Esophagus squamous epithelium (tissue), 5 donors: ENCODE data around the gene ZNF548. TPM values are rescaled to one million over a fixed set of nuclear protein-coding genes. Genes with fewer than 3 reads are reported as not detected.

ENCODE experiments used
- DNase-seq: peaks from one replicate; lab custom pipeline; 2025; lab: John Stamatoyannopoulos, UW
- H3K27ac ChIP-seq, 4 donors: fragments of 200-600 bp; sonication (generic); one replicate each; pipeline ENCODE4 v1.5.1; 2016 to 2019; ENCODE audit warnings: mild to moderate bottlenecking in 1 of 4
- H3K27me3 ChIP-seq, 4 donors: fragments of 200-600 bp; sonication (generic); 1 replicate in 3 of 4; 2 replicates in 1 of 4; pipeline versions ENCODE4 v1.5.1 to v1.6.0; 2017 to 2021; ENCODE audit warnings: antibody characterized with exemption in 1 of 4
- H3K36me3 ChIP-seq, 3 donors: fragments of 200-600 bp; sonication (generic); one replicate each; pipeline ENCODE4 v1.5.1; 2016 to 2019
- H3K4me1 ChIP-seq, 3 donors: fragments of 200-600 bp; sonication (generic); one replicate each; pipeline ENCODE4 v1.5.1; 2017 to 2019
- H3K4me3 ChIP-seq, 4 donors: fragments of 200-600 bp; sonication (generic); 1 replicate in 3 of 4; 2 replicates in 1 of 4; pipeline ENCODE4 v1.5.1; 2016 to 2019; ENCODE audit warnings: mild to moderate bottlenecking in 2 of 4, moderate library complexity in 1 of 4
- H3K9me3 ChIP-seq, 3 donors: fragments of 200-600 bp; sonication (generic); one replicate each; pipeline ENCODE4 v1.5.1; 2016 to 2019
- CTCF ChIP-seq, 6 experiments: fragments of 450-650 bp in 4 of 6; fragments of 200-600 bp in 2 of 6; sonication (generic) in 2 of 6; IDR thresholded peaks; one replicate each; pipeline ENCODE4 v1.5.1; 2016 to 2019; ENCODE audit warnings: antibody characterized with exemption in 6 of 6, mild to moderate bottlenecking in 4 of 6, moderate library complexity in 4 of 6
- POLR2A ChIP-seq, 4 donors: fragments of 450-650 bp; IDR thresholded peaks; one replicate each; pipeline ENCODE4 v1.6.1; 2017; ENCODE audit warnings: antibody characterized with exemption in 4 of 4, mild to moderate bottlenecking in 4 of 4, moderate library complexity in 3 of 4
- WGBS, 2 donors: methylation state at CpG; one replicate each; pipeline ENCODE4 v1.1.5; 2018; 5-methylcytosine and 5-hydroxymethylcytosine counted together
- intact Hi-C: fragments of 100-400 bp; cut with DNase I; formaldehyde crosslinking; loops from one replicate; pipeline ENCODE4 v1.15.0; 2022
- total RNA-seq, 4 donors: library from RNA; depleted of rRNA; stranded (reverse); fragments of >200 nt; gene quantifications; one replicate each; pipeline ENCODE4 v1.1.0, GENCODE V29; 2016
- donor health status: DM: yes; HTN: yes; CAD: no.

The ZNF548 gene
- total RNA-seq, 4 donors from 2014 or later = 7.7 to 26.9 (median 11.2) TPM

GRCh38 chr19:57376151-57376550 is 13.5 kb upstream of the ZNF548 start:
- intact Hi-C loops = no loop called here
- WGBS, 2 donors = 90 to 96% methylated on average over 6 of the region's 6 CpGs
- Histone ChIP-seq H3K27me3 (no peaks in the 10 kb centered on the region), H3K36me3 (peaks cover 10 to 84% (median 24%) of the 10 kb centered on the region in 3 donors), H3K9me3 (peaks cover 0 to 78% (median 46%) of the 10 kb centered on the region in 3 donors), H3K27ac (no peak overlapping the region), H3K4me3 (no peak overlapping the region), H3K4me1 (no peaks in the 10 kb centered on the region)
- DNase-seq = no peak
- no peak for TF ChIP-seq CTCF (IDR thresholded peaks at IDR 0.05)

GRCh38 chr19:57377498-57378146 is 12.0 kb upstream of the ZNF548 start:
- no peaks in the 10 kb centered on the region for H3K27me3 ChIP-seq
- DNase-seq = no peak
- WGBS, 2 donors = 89 to 90% methylated on average over 3 of the region's 3 CpGs
- peaks cover 10 to 70% (median 23%) of the 10 kb centered on the region in 3 donors for H3K36me3 ChIP-seq
- intact Hi-C loops = no loop called here
- H3K4me1 ChIP-seq = no peaks in the 10 kb centered on the region
- no peak overlapping the region for H3K4me3 ChIP-seq
- H3K27ac ChIP-seq = no peak overlapping the region
- H3K9me3 ChIP-seq = peaks cover 0 to 79% (median 46%) of the 10 kb centered on the region in 3 donors
- TF ChIP-seq POLR2A (IDR thresholded peaks at IDR 0.05) = no peak
- no peak for TF ChIP-seq CTCF (IDR thresholded peaks at IDR 0.05)

- intact Hi-C loops = no loop called here
- H3K9me3 ChIP-seq = peaks cover 0 to 53% (median 31%) of the 10 kb centered on the region in 3 donors
Measured at GRCh38 chr19:57380923-57381322, 8.7 kb upstream of the ZNF548 start.

GRCh38 chr19:57382806-57383488 is 6.7 kb upstream of the ZNF548 start:
- Histone ChIP-seq H3K4me3 (no peak overlapping the region), H3K9me3 (peaks cover 0 to 33% (median 10%) of the 10 kb centered on the region in 3 donors), H3K36me3 (peaks cover 0 to 16% (median 1%) of the 10 kb centered on the region in 3 donors), H3K4me1 (no peaks in the 10 kb centered on the region), H3K27me3 (no peaks in the 10 kb centered on the region), H3K27ac (no peak overlapping the region)
- intact Hi-C loops = no loop called here
- no peak for TF ChIP-seq POLR2A (IDR thresholded peaks at IDR 0.05)
- no peak for TF ChIP-seq CTCF (IDR thresholded peaks at IDR 0.05)
- 66 to 78% methylated on average over 7 of the region's 7 CpGs for WGBS, 2 donors
- no peak for DNase-seq

More at GRCh38 chr19:57380923-57381322, 8.7 kb upstream of the ZNF548 start:
- Histone ChIP-seq H3K4me1 (no peaks in the 10 kb centered on the region), H3K27me3 (no peaks in the 10 kb centered on the region), H3K36me3 (peaks cover 10 to 37% (median 12%) of the 10 kb centered on the region in 3 donors), H3K4me3 (no peak overlapping the region), H3K27ac (no peak overlapping the region)
- no peak for TF ChIP-seq POLR2A (IDR thresholded peaks at IDR 0.05)
- no peak for TF ChIP-seq CTCF (IDR thresholded peaks at IDR 0.05)
- no peak for DNase-seq

- H3K9me3 ChIP-seq = peaks cover 0 to 5% (median 0%) of the 10 kb centered on the region in 3 donors
- H3K27me3 ChIP-seq = no peaks in the 10 kb centered on the region
- no peak for TF ChIP-seq CTCF (IDR thresholded peaks at IDR 0.05)
- TF ChIP-seq POLR2A (IDR thresholded peaks at IDR 0.05) = no peak
- peaks cover 0 to 15% (median 4%) of the 10 kb centered on the region in 3 donors for H3K36me3 ChIP-seq
- no peak for DNase-seq
- H3K27ac ChIP-seq = peak overlapping the region; percentile 80 to 92 (median 90)
- intact Hi-C loops = no loop called here
- H3K4me3 ChIP-seq = peak overlapping the region; percentile 63 to 84 (median 80)
- H3K4me1 ChIP-seq = peaks cover 10 to 24% (median 11%) of the 10 kb centered on the region in 3 donors
- WGBS, 2 donors = 56 to 58% methylated on average over 11 of the region's 11 CpGs
Measured at GRCh38 chr19:57389194-57389729, 392 bp upstream of the ZNF548 start.
